LNCaP clone FGC (cell line): Measurements from ENCODE around the gene TIE1.

Experiments
- DNase-seq: peaks from one replicate; pipeline ENCODE4 v3.0.0-alpha.2; 2011; ENCODE audit warnings: low read depth
- H3K4me3 ChIP-seq: 2 replicates; pipeline ENCODE4 v1.5.1; 2011; ENCODE audit warnings: mild to moderate bottlenecking, low read depth, low read length, control low read depth
- TF ChIP-seq, protein P1 (sequence below): IDR thresholded peaks from 2 replicates; pipeline ENCODE4 v1.5.1; 2012; ENCODE audit warnings: mild to moderate bottlenecking; ENCODE audit not compliant: control insufficient read depth, insufficient read depth; ENCODE audit errors: extremely low read depth

TIE1 gene

DNA sequence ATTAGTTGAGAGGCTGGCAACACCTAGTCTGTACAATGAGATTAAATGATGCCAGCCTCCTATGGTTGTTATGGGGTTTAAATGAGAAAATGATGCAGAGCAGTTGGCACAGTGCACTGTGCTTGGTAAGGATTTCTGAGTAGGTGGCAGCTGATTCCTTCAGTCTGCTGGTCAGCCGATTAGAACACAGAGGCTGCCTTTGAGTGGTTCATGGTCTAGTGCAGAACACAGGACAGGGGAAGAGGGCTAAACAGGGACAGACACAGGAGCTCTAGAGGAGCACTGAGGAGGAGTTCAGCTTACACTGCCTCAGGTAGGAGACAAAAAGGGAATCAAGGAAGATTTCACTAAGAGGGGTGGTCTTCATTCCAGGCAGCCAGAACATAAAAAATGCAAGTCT lies 1.4 kb downstream of the TIE1 start:
- no peak for DNase-seq
- TF ChIP-seq, protein P1, sequence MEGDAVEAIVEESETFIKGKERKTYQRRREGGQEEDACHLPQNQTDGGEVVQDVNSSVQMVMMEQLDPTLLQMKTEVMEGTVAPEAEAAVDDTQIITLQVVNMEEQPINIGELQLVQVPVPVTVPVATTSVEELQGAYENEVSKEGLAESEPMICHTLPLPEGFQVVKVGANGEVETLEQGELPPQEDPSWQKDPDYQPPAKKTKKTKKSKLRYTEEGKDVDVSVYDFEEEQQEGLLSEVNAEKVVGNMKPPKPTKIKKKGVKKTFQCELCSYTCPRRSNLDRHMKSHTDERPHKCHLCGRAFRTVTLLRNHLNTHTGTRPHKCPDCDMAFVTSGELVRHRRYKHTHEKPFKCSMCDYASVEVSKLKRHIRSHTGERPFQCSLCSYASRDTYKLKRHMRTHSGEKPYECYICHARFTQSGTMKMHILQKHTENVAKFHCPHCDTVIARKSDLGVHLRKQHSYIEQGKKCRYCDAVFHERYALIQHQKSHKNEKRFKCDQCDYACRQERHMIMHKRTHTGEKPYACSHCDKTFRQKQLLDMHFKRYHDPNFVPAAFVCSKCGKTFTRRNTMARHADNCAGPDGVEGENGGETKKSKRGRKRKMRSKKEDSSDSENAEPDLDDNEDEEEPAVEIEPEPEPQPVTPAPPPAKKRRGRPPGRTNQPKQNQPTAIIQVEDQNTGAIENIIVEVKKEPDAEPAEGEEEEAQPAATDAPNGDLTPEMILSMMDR: no peak
- no peak overlapping the region for H3K4me3 ChIP-seq

DNA sequence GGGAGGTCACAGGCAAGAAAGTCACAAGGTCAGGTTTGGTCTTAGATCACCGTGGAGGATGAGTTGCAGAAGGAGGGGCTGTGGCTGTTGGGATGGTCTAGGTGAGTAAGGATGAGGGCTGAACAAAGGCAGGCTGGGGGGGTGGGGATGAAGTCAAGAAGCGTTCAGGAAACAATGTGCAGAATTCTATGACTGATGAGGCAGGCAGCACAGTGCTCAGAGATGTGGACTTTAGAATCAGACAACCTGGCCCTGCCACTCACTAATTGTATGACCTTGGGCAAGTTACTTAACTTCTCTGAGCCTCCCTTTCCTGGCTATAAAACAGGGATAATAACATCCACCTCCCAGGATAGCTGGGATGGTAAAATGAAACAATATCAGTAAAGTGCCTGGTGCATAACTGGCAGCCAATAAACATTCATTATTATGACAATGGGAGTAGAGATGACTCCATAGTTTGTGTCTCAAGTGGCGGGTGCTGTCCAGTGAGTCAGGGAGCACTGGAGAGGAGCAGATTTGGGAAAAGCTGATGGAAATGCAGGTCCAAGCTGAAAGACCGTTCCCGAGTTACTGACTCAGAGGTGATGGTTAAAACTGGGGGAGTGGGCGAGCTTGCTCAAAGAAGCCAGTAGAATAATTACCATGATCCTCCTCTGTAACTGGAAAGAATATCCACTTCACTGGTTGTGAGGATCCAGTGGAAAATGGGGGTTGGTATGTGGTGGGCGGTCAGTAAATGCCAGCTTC lies 2.1 kb downstream of the TIE1 start:
- DNase-seq: no peak
- TF ChIP-seq, protein P1: no peak

GRCh38 chr1:43303471-43304313 lies 2.9 kb downstream of the TIE1 start:
- TF ChIP-seq, protein P1: no peak
- no peak for DNase-seq
- H3K4me3 ChIP-seq: no peak overlapping the region

More for the DNA sequence above, 2.1 kb downstream of the TIE1 start:
- no peak overlapping the region for H3K4me3 ChIP-seq

- TF ChIP-seq, protein P1: no peak
- no peak overlapping the region for H3K4me3 ChIP-seq
- no peak for DNase-seq
Measured at GRCh38 chr1:43304314-43304681, 3.5 kb downstream of the TIE1 start.

DNA sequence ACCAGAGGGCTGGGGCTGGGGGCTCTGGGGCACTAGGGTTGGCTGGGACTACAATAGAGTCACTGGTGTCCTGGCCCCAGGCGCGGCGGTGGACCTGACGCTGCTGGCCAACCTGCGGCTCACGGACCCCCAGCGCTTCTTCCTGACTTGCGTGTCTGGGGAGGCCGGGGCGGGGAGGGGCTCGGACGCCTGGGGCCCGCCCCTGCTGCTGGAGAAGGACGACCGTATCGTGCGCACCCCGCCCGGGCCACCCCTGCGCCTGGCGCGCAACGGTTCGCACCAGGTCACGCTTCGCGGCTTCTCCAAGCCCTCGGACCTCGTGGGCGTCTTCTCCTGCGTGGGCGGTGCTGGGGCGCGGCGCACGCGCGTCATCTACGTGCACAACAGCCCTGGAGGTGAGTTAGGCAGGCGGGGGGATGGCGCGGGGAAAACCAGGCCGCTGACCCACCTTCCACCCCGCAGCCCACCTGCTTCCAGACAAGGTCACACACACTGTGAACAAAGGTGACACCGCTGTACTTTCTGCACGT lies 4.1 kb downstream of the TIE1 start:
- TF ChIP-seq, protein P1: no peak

GRCh38 chr1:43305461-43305860 lies 4.7 kb downstream of the TIE1 start:
- no peak overlapping the region for H3K4me3 ChIP-seq
- DNase-seq: no peak
- TF ChIP-seq, protein P1: no peak

More for the DNA sequence above, 4.1 kb downstream of the TIE1 start:
- H3K4me3 ChIP-seq: no peak overlapping the region
- no peak for DNase-seq
